HG03066 (cell line): Measurements from ENCODE around the gene FLNC.

Experiments
- ATAC-seq: cut with Tn5 transposase; IDR thresholded peaks from one replicate; pipeline ENCODE4 v1.9.1; 2021; ENCODE audit warnings: low read depth; ENCODE audit not compliant: unreplicated experiment

Gene FLNC

GRCh38 chr7:128831178-128831993, 1.2 kb downstream of the FLNC start:
- no peak for ATAC-seq

- ATAC-seq, result no peak
These were observed 2.0 kb downstream of the FLNC start for GRCh38 chr7:128831994-128832879.

GRCh38 chr7:128832880-128833147, 2.6 kb downstream of the FLNC start:
- ATAC-seq, result no peak

- ATAC-seq, result no peak
These were observed 3.1 kb downstream of the FLNC start for GRCh38 chr7:128833148-128833945.

GRCh38 chr7:128833946-128834325, 3.7 kb downstream of the FLNC start:
- ATAC-seq, result no peak

GRCh38 chr7:128835231-128835751, 5.1 kb downstream of the FLNC start:
- ATAC-seq, result no peak

GRCh38 chr7:128835790-128836641, 5.8 kb downstream of the FLNC start:
- ATAC-seq, result no peak

GRCh38 chr7:128836729-128837348, 6.6 kb downstream of the FLNC start:
- no peak for ATAC-seq

GRCh38 chr7:128837521-128837921, 7.3 kb downstream of the FLNC start:
- no peak for ATAC-seq

- ATAC-seq, result no peak
These were observed 8.0 kb downstream of the FLNC start for GRCh38 chr7:128838109-128838779.

- ATAC-seq, result no peak
These were observed 8.9 kb downstream of the FLNC start for GRCh38 chr7:128838981-128839731.

GRCh38 chr7:128839751-128840177, 9.6 kb downstream of the FLNC start:
- no peak for ATAC-seq

- no peak for ATAC-seq
These were observed 10.3 kb downstream of the FLNC start for GRCh38 chr7:128840326-128841170.

GRCh38 chr7:128841171-128841690, 11.0 kb downstream of the FLNC start:
- ATAC-seq, result no peak

- ATAC-seq, result no peak
These were observed 11.9 kb downstream of the FLNC start for GRCh38 chr7:128841921-128842673.
